Neural cell (in vitro differentiated cells): ENCODE results near the gene BRDT. TPM values are rescaled to one million over a fixed set of nuclear protein-coding genes. Genes with fewer than 3 reads are reported as not detected.

ENCODE experiments used
- H2AFZ ChIP-seq: fragments of 200-600, 300-800 bp; sonication (generic), shearing (Covaris generic); 2 replicates; pipeline ENCODE4 v1.6.0; 2014; ENCODE audit warnings: low read depth, mild to moderate bottlenecking, antibody characterized with exemption, low read length, moderate library complexity
- H3F3A ChIP-seq: fragments of 200-600 bp; shearing (Covaris generic); 2 replicates; pipeline ENCODE4 v1.6.1; 2016; ENCODE audit warnings: mild to moderate bottlenecking, moderate library complexity, mixed read lengths, antibody characterized with exemption, low read length; ENCODE audit not compliant: insufficient read depth, poor library complexity, severe bottlenecking
- H3K27ac ChIP-seq: fragments of 200-600, 300-800 bp; sonication (generic), shearing (Covaris generic); 2 replicates; pipeline ENCODE4 v1.5.1; 2014; ENCODE audit warnings: mild to moderate bottlenecking, low read length, moderate library complexity
- H3K27me3 ChIP-seq: fragments of 300-800, 200-600 bp; sonication (generic), shearing (Covaris generic); 2 replicates; pipeline ENCODE4 v1.6.0; 2014; ENCODE audit warnings: mild to moderate bottlenecking, low read depth, low read length, moderate library complexity; ENCODE audit not compliant: insufficient read depth
- H3K36me3 ChIP-seq: fragments of 300-800, 200-600 bp; sonication (generic), shearing (Covaris generic); 2 replicates; pipeline ENCODE4 v1.5.1; 2014; ENCODE audit warnings: mild to moderate bottlenecking, antibody characterized with exemption, low read length, moderate library complexity; ENCODE audit not compliant: insufficient read depth
- H3K4me2 ChIP-seq: fragments of 300-800, 200-600 bp; sonication (generic), shearing (Covaris generic); 2 replicates; pipeline ENCODE4 v1.6.0; 2014; ENCODE audit warnings: mild to moderate bottlenecking, low read length
- H3K4me3 ChIP-seq: fragments of 300-800, 200-600 bp; sonication (generic), shearing (Covaris generic); 2 replicates; pipeline ENCODE4 v1.5.1; 2014; ENCODE audit warnings: mild to moderate bottlenecking, low read length, moderate library complexity
- H3K79me2 ChIP-seq: fragments of 200-600 bp; shearing (Covaris generic); replicated peaks from 2 replicates; pipeline ENCODE4 v1.6.0; 2014; ENCODE audit warnings: mild to moderate bottlenecking, low read length, moderate library complexity; ENCODE audit not compliant: insufficient read depth
- H3K9ac ChIP-seq: fragments of 300-800, 200-600 bp; sonication (generic), shearing (Covaris generic); 2 replicates; pipeline ENCODE4 v1.6.1; 2016; ENCODE audit warnings: mild to moderate bottlenecking, low read length, mixed read lengths
- H3K9me2 ChIP-seq: fragments of 200-600 bp; shearing (Covaris generic); 2 replicates; pipeline ENCODE4 v1.6.1; 2016; ENCODE audit warnings: mild to moderate bottlenecking, low read length, mixed read lengths; ENCODE audit not compliant: insufficient read depth
- H3K9me3 ChIP-seq: fragments of 200-600, 300-800 bp; sonication (generic), shearing (Covaris generic); 2 replicates; pipeline ENCODE4 v1.6.1; 2016; ENCODE audit warnings: mild to moderate bottlenecking, mixed run types, low read length, moderate library complexity, mixed read lengths
- H4K20me1 ChIP-seq: fragments of 200-600 bp; shearing (Covaris generic); 2 replicates; pipeline ENCODE4 v1.6.1; 2016; ENCODE audit warnings: mild to moderate bottlenecking, mixed run types; ENCODE audit not compliant: insufficient read depth
- CTCF ChIP-seq: fragments of 450-650 bp; IDR thresholded peaks from 2 replicates; pipeline ENCODE4 v1.5.1; 2014; ENCODE audit warnings: antibody characterized with exemption, mild to moderate bottlenecking, moderate library complexity; ENCODE audit not compliant: poor library complexity, severe bottlenecking
- EP300 ChIP-seq: fragments of 450-650 bp; conservative IDR thresholded peaks from 2 replicates; pipeline ENCODE4 v1.6.1; 2014; ENCODE audit warnings: antibody characterized with exemption, mild to moderate bottlenecking, moderate library complexity; ENCODE audit not compliant: poor library complexity, severe bottlenecking
- EZH2 ChIP-seq: fragments of 200-600, 300-800 bp; shearing (Covaris generic), sonication (generic); IDR thresholded peaks from 2 replicates; pipeline ENCODE4 v1.6.1; 2014; ENCODE audit warnings: antibody characterized with exemption, low read length, borderline replicate concordance, mild to moderate bottlenecking; ENCODE audit not compliant: insufficient read depth, poor library complexity, severe bottlenecking
- MXI1 ChIP-seq: fragments of 450-650 bp; conservative IDR thresholded peaks from 2 replicates; pipeline ENCODE4 v1.6.1; 2014; ENCODE audit warnings: antibody characterized with exemption, mild to moderate bottlenecking; ENCODE audit not compliant: poor library complexity, severe bottlenecking
- POLR2AphosphoS5 ChIP-seq: IDR thresholded peaks from 2 replicates; pipeline ENCODE4 v1.6.1; 2012
- RAD21 ChIP-seq: fragments of 450-650 bp; conservative IDR thresholded peaks from 2 replicates; pipeline ENCODE4 v1.6.1; 2014; ENCODE audit warnings: antibody characterized with exemption, mild to moderate bottlenecking, moderate library complexity
- REST ChIP-seq: IDR thresholded peaks from 2 replicates; pipeline ENCODE4 v1.6.1; 2012; ENCODE audit warnings: borderline replicate concordance
- SMC3 ChIP-seq: fragments of 450-650 bp; conservative IDR thresholded peaks from 2 replicates; pipeline ENCODE4 v1.6.1; 2014; ENCODE audit warnings: antibody characterized with exemption, mild to moderate bottlenecking, moderate library complexity; ENCODE audit not compliant: poor library complexity
- TAF1 ChIP-seq: IDR thresholded peaks from 2 replicates; pipeline ENCODE4 v1.6.1; 2012; ENCODE audit warnings: low read depth
- polyA plus RNA-seq: library from polyadenylated mRNA; depleted of rRNA; stranded (reverse); fragments of >200 nt; gene quantifications from 2 replicates; pipeline ENCODE4 v1.2.3, GENCODE V29; 2014

Gene BRDT
- polyA plus RNA-seq, 1 donor from 2014 or later, result not detected

GRCh38 chr1:92004129-92004528 lies 54.9 kb downstream of the BRDT start:
- H3K9me3 ChIP-seq, result no peaks in the 10 kb centered on the region
- H3K79me2 ChIP-seq, result no peaks in the 10 kb centered on the region
- no peaks in the 10 kb centered on the region for H4K20me1 ChIP-seq
- H3K9me2 ChIP-seq, result no peaks in the 10 kb centered on the region
- TF ChIP-seq MXI1 (no peak), RAD21 (no peak), POLR2AphosphoS5 (no peak), EZH2 (no peak), CTCF (no peak), REST (no peak), EP300 (no peak), TAF1 (no peak), SMC3 (no peak)
- H3K4me3 ChIP-seq, result no peak overlapping the region
- H3K4me2 ChIP-seq, result no peak overlapping the region
- no peak overlapping the region for H3K9ac ChIP-seq
- no peaks in the 10 kb centered on the region for H3F3A ChIP-seq
- no peak overlapping the region for H3K27ac ChIP-seq
- no peaks in the 10 kb centered on the region for H3K27me3 ChIP-seq
- no peaks in the 10 kb centered on the region for H3K36me3 ChIP-seq
- H2AFZ ChIP-seq, result no peak overlapping the region

- Histone ChIP-seq H4K20me1 (no peaks in the 10 kb centered on the region), H3K9me3 (no peaks in the 10 kb centered on the region), H3K9ac (no peak overlapping the region), H3K9me2 (no peaks in the 10 kb centered on the region), H3K4me2 (no peak overlapping the region), H3K27me3 (no peaks in the 10 kb centered on the region), H3K27ac (no peak overlapping the region), H3K79me2 (no peaks in the 10 kb centered on the region), H3K4me3 (no peak overlapping the region), H3F3A (no peaks in the 10 kb centered on the region), H2AFZ (no peak overlapping the region), H3K36me3 (no peaks in the 10 kb centered on the region)
- TF ChIP-seq REST, result no peak
These were observed 64.7 kb downstream of the BRDT start for GRCh38 chr1:92013923-92014322.
